Pancreas (tissue), 10 donors: Measurements from ENCODE around the gene NOC3L. TPM values are rescaled to one million over a fixed set of nuclear protein-coding genes. Genes with fewer than 3 reads are reported as not detected.

Source experiments
- ATAC-seq, 4 donors: fragments of 200-7000 bp; cut with Tn5 transposase; one replicate each; pipeline versions ENCODE4 v1.8.0 to v1.9.1; 2020; ENCODE audit warnings: mild to moderate bottlenecking in 4 of 4, moderate library complexity in 4 of 4
- DNase-seq, 6 donors: peaks; one replicate each; pipeline ENCODE4 v3.0.0-alpha.2; 2020
- FAIRE-seq: peaks from 2 replicates; lab custom pipeline; 2012; peaks lifted over from hg19 to GRCh38; lab: Jason Lieb, UNC
- H3K27ac ChIP-seq, 4 donors: fragments of 200-600 bp; sonication (generic); 1 replicate in 3 of 4; 2 replicates in 1 of 4; pipeline versions ENCODE4 v1.5.0 to v1.8.0; 2020
- H3K27me3 ChIP-seq, 4 donors: fragments of 200-600 bp; one replicate each; pipeline ENCODE4 v1.8.0; 2021
- H3K36me3 ChIP-seq, 3 donors: fragments of 200-600 bp; sonication (generic) in 1 of 3; one replicate each; pipeline versions ENCODE4 v1.5.0 to v1.8.0; 2020 to 2021
- H3K4me1 ChIP-seq, 3 donors: fragments of 200-600 bp; one replicate each; pipeline ENCODE4 v1.8.0; 2021
- H3K4me3 ChIP-seq, 4 donors: fragments of 200-600 bp; sonication (generic) in 2 of 4; one replicate each; pipeline versions ENCODE4 v1.5.0 to v1.8.0; 2020 to 2021
- H3K9me3 ChIP-seq, 4 donors: fragments of 200-600 bp; one replicate each; pipeline ENCODE4 v1.8.0; 2021
- CTCF ChIP-seq, 4 donors: fragments of 200-600 bp; sonication (generic) in 3 of 4; IDR thresholded peaks; one replicate each; pipeline versions ENCODE4 v1.5.0 to v1.8.0; 2021; ENCODE audit warnings: antibody characterized with exemption in 4 of 4
- WGBS, 2 donors: extraction: QIAGEN DNeasy Blood & Tissue Kit; methylation state at CpG; one replicate each; pipeline ENCODE4 v1.1.7; 2013; 5-methylcytosine and 5-hydroxymethylcytosine counted together
- intact Hi-C, 3 donors: fragments of 100-400 bp; cut with DNase I; formaldehyde crosslinking; loops; one replicate each; pipeline versions ENCODE4 v1.11.1 to v1.14.2; 2022
- polyA plus RNA-seq, 2 donors: library from polyadenylated mRNA; stranded (reverse); fragments of 200-250 nt; gene quantifications; one replicate each; pipeline ENCODE4 v1.2.3, GENCODE V29; 2013
- total RNA-seq, 6 donors: library from RNA; stranded (reverse); fragmentation: NEBNext Ultra II Directional in 4 of 6; extraction: Animal tissue kit (Norgen Biotek cat#: 25700) in 4 of 6; gene quantifications; one replicate each; pipeline versions ENCODE4 v1.2.1 to v1.2.4, GENCODE V29; 2021 to 2023
- donor health status: healthy with polysubstance abuse.
- donor health status: DM: no; HTN: no; CAD: no; lungs with moderate emphysema.
- donor health status: DM: no; HTN: no; CAD: no.
- donor health status: control.
- donor health status: control.
- donor health status: Bipolar disorder and iron deficiency.
- donor health status: DM: yes; HTN: yes; CAD: no.
- donor health status: DM: no; HTN: no; CAD: no.
- donor health status: DM: no; HTN: no; CAD: no.
- donor health status: DM: yes; HTN: yes; CAD: no.

Gene NOC3L
- total and polyA plus RNA-seq, 8 donors: 3.3 to 9.4 (median 6.1) TPM

DNA sequence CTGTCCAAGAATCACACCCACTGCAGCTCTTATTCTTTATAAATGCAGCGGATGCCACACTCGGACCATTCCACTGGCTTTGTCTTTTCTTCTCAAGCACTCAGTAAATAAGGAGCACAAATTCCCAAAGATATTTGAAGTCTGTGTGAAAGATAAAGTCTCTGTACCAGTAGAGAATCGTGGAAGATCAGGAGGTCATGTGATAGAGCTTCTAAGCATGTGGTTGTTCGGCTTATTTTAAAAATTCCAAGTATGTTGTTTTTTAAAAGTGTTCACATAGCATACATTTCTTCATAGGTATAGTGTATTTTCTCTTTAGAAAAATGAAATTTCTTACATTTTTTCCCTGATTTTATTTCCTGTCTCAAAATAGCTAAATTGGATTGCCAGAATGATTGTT, 75.8 kb downstream of the NOC3L start:
- ATAC-seq: no peak
- no peak for TF ChIP-seq CTCF (IDR thresholded peaks at IDR 0.05)
- DNase-seq: no peak
- WGBS, 2 donors: 79 to 88% methylated on average over 4 of the region's 4 CpGs
- no peaks in the 10 kb centered on the region for H3K27me3 ChIP-seq
- H3K4me1 ChIP-seq: no peaks in the 10 kb centered on the region
- no peaks in the 10 kb centered on the region for H3K9me3 ChIP-seq
- no peak overlapping the region for H3K27ac ChIP-seq
- H3K36me3 ChIP-seq: peaks cover 0 to 21% (median 0%) of the 10 kb centered on the region in 3 donors
- no peak overlapping the region for H3K4me3 ChIP-seq
- FAIRE-seq: no peak
- intact Hi-C loops: no loop called here

GRCh38 chr10:94285271-94285670, 77.5 kb downstream of the NOC3L start:
- peaks cover 0 to 21% (median 0%) of the 10 kb centered on the region in 3 donors for H3K36me3 ChIP-seq
- H3K27me3 ChIP-seq: no peaks in the 10 kb centered on the region
- ATAC-seq (no peak), DNase-seq (no peak), FAIRE-seq (no peak)
- intact Hi-C loops: no loop called here
- no peak overlapping the region for H3K27ac ChIP-seq
- no peaks in the 10 kb centered on the region for H3K9me3 ChIP-seq
- WGBS, 2 donors: 94 to 98% methylated on average over 7 of the region's 7 CpGs
- no peaks in the 10 kb centered on the region for H3K4me1 ChIP-seq
- no peak for TF ChIP-seq CTCF (IDR thresholded peaks at IDR 0.05)
- no peak overlapping the region for H3K4me3 ChIP-seq

Other genes starting within 250 kb of the NOC3L start
- 1 to 10 TPM; 4.1 to 8.2 (median 5.3) TPM for gene TBC1D12, start 39.6 kb upstream of the NOC3L start, total RNA-seq
- gene TBC1D12, start 39.6 kb upstream of the NOC3L start, polyA plus RNA-seq: 1 to 10 TPM; 5.4 to 9.2 TPM
- 1 to 10 TPM; 1.1 to 4.2 (median 3.0) TPM for gene HELLS, start 182.8 kb upstream of the NOC3L start, total RNA-seq
- 1 to 10 TPM; 1.3 to 1.9 TPM for gene HELLS, start 182.8 kb upstream of the NOC3L start, polyA plus RNA-seq